Muscle layer of duodenum (tissue), 2 donors: ENCODE measurements around the gene CHD6.

Experiments
- H3K27ac ChIP-seq: one replicate; pipeline ENCODE4 v1.7.0; 2013; ENCODE audit warnings: mild to moderate bottlenecking, low read length
- H3K27me3 ChIP-seq: one replicate; pipeline ENCODE4 v1.7.0; 2013; ENCODE audit warnings: low read depth, mild to moderate bottlenecking, control low read depth, low read length
- H3K36me3 ChIP-seq, 2 donors: one replicate each; pipeline ENCODE4 v1.7.0; 2013; ENCODE audit warnings: low read length in 2 of 2, control low read depth in 1 of 2, mild to moderate bottlenecking in 1 of 2; ENCODE audit not compliant: insufficient read depth in 2 of 2, control insufficient read depth in 1 of 2
- H3K4me1 ChIP-seq, 2 donors: one replicate each; pipeline ENCODE4 v1.7.0; 2013; ENCODE audit warnings: low read length in 2 of 2, mild to moderate bottlenecking in 2 of 2, control low read depth in 1 of 2, moderate library complexity in 1 of 2; ENCODE audit not compliant: insufficient read depth in 2 of 2, control insufficient read depth in 1 of 2
- H3K4me3 ChIP-seq, 2 donors: one replicate each; pipeline ENCODE4 v1.7.0; 2013; ENCODE audit warnings: low read length in 2 of 2, low read depth in 1 of 2, mild to moderate bottlenecking in 1 of 2
- H3K9me3 ChIP-seq, 2 donors: one replicate each; pipeline ENCODE4 v1.7.0; 2013; ENCODE audit warnings: low read length in 2 of 2, control low read depth in 1 of 2, mild to moderate bottlenecking in 1 of 2; ENCODE audit not compliant: control insufficient read depth in 1 of 2
- donor health status: healthy.

CHD6 gene

GRCh38 chr20:41499961-41500725 lies 118.0 kb downstream of the CHD6 start:
- no peak overlapping the region for H3K27ac ChIP-seq
- peaks cover 0 to 10% of the 10 kb centered on the region in 2 donors for H3K4me1 ChIP-seq
- peaks cover 20 to 24% of the 10 kb centered on the region in 2 donors for H3K36me3 ChIP-seq
- H3K27me3 ChIP-seq = no peaks in the 10 kb centered on the region
- H3K4me3 ChIP-seq = no peak overlapping the region
- H3K9me3 ChIP-seq = no peaks in the 10 kb centered on the region

- Histone ChIP-seq H3K27ac (no peak overlapping the region), H3K9me3 (no peaks in the 10 kb centered on the region), H3K4me3 (no peak overlapping the region), H3K36me3 (peaks cover 14 to 20% of the 10 kb centered on the region in 2 donors), H3K4me1 (peaks cover 0 to 10% of the 10 kb centered on the region in 2 donors), H3K27me3 (no peaks in the 10 kb centered on the region)
Observed at GRCh38 chr20:41499064-41499463, 119.1 kb downstream of the CHD6 start.

GRCh38 chr20:41497186-41497895 lies 120.8 kb downstream of the CHD6 start:
- Histone ChIP-seq H3K27me3 (no peaks in the 10 kb centered on the region), H3K36me3 (peaks cover 21 to 32% of the 10 kb centered on the region in 2 donors), H3K27ac (no peak overlapping the region), H3K9me3 (no peaks in the 10 kb centered on the region), H3K4me1 (peaks cover 0 to 10% of the 10 kb centered on the region in 2 donors), H3K4me3 (no peak overlapping the region)

GRCh38 chr20:41494451-41494850 lies 123.7 kb downstream of the CHD6 start:
- Histone ChIP-seq H3K27ac (no peak overlapping the region), H3K36me3 (peaks cover 43 to 51% of the 10 kb centered on the region in 2 donors), H3K27me3 (no peaks in the 10 kb centered on the region), H3K4me1 (no peaks in the 10 kb centered on the region), H3K9me3 (no peaks in the 10 kb centered on the region), H3K4me3 (no peak overlapping the region)

- H3K4me1 ChIP-seq = no peaks in the 10 kb centered on the region
- no peaks in the 10 kb centered on the region for H3K27me3 ChIP-seq
- no peak overlapping the region for H3K4me3 ChIP-seq
- peaks cover 50 to 73% of the 10 kb centered on the region in 2 donors for H3K36me3 ChIP-seq
- H3K27ac ChIP-seq = no peak overlapping the region
- H3K9me3 ChIP-seq = peaks cover 0 to 2% of the 10 kb centered on the region in 2 donors
Observed at GRCh38 chr20:41483553-41483930, 134.6 kb downstream of the CHD6 start.

- H3K9me3 ChIP-seq = peaks cover 0 to 2% of the 10 kb centered on the region in 2 donors
- no peaks in the 10 kb centered on the region for H3K4me1 ChIP-seq
- no peak overlapping the region for H3K4me3 ChIP-seq
- no peak overlapping the region for H3K27ac ChIP-seq
- peaks cover 44 to 72% of the 10 kb centered on the region in 2 donors for H3K36me3 ChIP-seq
- H3K27me3 ChIP-seq = no peaks in the 10 kb centered on the region
Observed at GRCh38 chr20:41482647-41483552, 135.3 kb downstream of the CHD6 start.

- no peak overlapping the region for H3K4me3 ChIP-seq
- H3K27me3 ChIP-seq = no peaks in the 10 kb centered on the region
- H3K4me1 ChIP-seq = no peaks in the 10 kb centered on the region
- no peak overlapping the region for H3K27ac ChIP-seq
- peaks cover 22 to 54% of the 10 kb centered on the region in 2 donors for H3K36me3 ChIP-seq
- peaks cover 0 to 2% of the 10 kb centered on the region in 2 donors for H3K9me3 ChIP-seq
Observed at GRCh38 chr20:41480054-41480770, 138.0 kb downstream of the CHD6 start.

- peaks cover 16 to 43% of the 10 kb centered on the region in 2 donors for H3K36me3 ChIP-seq
- H3K4me3 ChIP-seq = no peak overlapping the region
- H3K9me3 ChIP-seq = peaks cover 0 to 2% of the 10 kb centered on the region in 2 donors
- no peaks in the 10 kb centered on the region for H3K4me1 ChIP-seq
- H3K27ac ChIP-seq = no peak overlapping the region
- no peaks in the 10 kb centered on the region for H3K27me3 ChIP-seq
Observed at GRCh38 chr20:41479113-41479512, 139.1 kb downstream of the CHD6 start.

GRCh38 chr20:41478026-41478425 lies 140.2 kb downstream of the CHD6 start:
- Histone ChIP-seq H3K4me1 (no peaks in the 10 kb centered on the region), H3K9me3 (peaks cover 0 to 2% of the 10 kb centered on the region in 2 donors), H3K27me3 (no peaks in the 10 kb centered on the region), H3K36me3 (peaks cover 14 to 39% of the 10 kb centered on the region in 2 donors), H3K27ac (no peak overlapping the region), H3K4me3 (no peak overlapping the region)

- no peak overlapping the region for H3K27ac ChIP-seq
- H3K4me1 ChIP-seq = no peaks in the 10 kb centered on the region
- peaks cover 15 to 33% of the 10 kb centered on the region in 2 donors for H3K36me3 ChIP-seq
- H3K27me3 ChIP-seq = no peaks in the 10 kb centered on the region
- H3K4me3 ChIP-seq = no peak overlapping the region
- H3K9me3 ChIP-seq = peaks cover 0 to 2% of the 10 kb centered on the region in 2 donors
Observed at GRCh38 chr20:41476446-41476845, 141.7 kb downstream of the CHD6 start.
